ENCODE data around the gene ADM5. TPM values are rescaled to one million over a fixed set of nuclear protein-coding genes. Genes with fewer than 3 reads are reported as not detected.

The ADM5 gene
- total RNA-seq, 1 donor: under 0.01 TPM

DNA sequence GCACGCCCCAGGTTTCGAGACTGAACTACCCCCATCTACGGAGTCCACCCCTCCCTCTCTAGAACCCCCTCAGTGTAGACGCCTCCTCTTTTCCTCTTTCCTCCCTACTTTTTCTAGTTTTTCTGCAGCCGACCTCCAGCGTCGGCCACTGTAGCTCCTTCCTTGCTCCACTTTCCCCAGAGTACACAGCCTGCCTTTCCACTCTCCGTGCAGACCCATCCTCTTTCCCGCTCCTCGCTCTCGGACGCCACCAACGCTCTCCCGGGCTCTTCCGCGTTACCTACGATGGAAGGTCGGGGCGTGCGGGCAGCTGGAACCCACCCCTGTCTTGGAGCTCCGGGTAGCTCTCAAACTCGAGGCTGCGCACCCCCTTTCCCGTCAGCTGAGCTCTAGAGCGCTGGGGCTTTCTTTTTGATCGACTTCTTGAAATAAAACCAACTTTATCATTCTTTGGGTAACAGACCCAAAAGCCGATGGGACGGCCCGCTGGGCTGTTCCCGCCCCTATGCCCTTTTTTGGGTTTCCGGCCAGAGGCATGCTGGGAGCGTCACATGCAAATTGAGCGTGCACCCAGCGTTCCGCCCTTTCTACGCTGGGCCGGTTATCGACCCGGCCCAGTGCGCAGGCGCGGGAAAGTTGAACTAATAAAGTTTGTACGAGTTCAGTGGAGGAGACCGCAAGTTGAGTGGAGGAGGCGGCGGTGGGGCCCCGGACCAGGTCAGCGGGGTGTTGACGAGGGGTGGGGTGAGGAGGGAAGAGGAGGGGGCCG is 23.9 kb upstream of the ADM5 start, which contains the start of the genes BCL2L12 and IRF3:
BCL2L12 (plus strand) TSS at position 583 of the 769 bp plus-strand sequence. CDS start 760 bp downstream, outside the sequence.
IRF3 (minus strand) TSS at position 507 of the 769 bp plus-strand sequence. CDS start 1,019 bp downstream, outside the sequence.
- DNase-seq (ENCODE audit: low read depth): peak; percentile 96
- TF ChIP-seq, protein P1, sequence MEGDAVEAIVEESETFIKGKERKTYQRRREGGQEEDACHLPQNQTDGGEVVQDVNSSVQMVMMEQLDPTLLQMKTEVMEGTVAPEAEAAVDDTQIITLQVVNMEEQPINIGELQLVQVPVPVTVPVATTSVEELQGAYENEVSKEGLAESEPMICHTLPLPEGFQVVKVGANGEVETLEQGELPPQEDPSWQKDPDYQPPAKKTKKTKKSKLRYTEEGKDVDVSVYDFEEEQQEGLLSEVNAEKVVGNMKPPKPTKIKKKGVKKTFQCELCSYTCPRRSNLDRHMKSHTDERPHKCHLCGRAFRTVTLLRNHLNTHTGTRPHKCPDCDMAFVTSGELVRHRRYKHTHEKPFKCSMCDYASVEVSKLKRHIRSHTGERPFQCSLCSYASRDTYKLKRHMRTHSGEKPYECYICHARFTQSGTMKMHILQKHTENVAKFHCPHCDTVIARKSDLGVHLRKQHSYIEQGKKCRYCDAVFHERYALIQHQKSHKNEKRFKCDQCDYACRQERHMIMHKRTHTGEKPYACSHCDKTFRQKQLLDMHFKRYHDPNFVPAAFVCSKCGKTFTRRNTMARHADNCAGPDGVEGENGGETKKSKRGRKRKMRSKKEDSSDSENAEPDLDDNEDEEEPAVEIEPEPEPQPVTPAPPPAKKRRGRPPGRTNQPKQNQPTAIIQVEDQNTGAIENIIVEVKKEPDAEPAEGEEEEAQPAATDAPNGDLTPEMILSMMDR (IDR thresholded peaks at IDR 0.05; ENCODE audit: insufficient read depth, low read depth, low read length): no peak
- H3K4me3 ChIP-seq (ENCODE audit: low read depth, low read length): peak within 1 kb of the TSS; percentile 95

DNA sequence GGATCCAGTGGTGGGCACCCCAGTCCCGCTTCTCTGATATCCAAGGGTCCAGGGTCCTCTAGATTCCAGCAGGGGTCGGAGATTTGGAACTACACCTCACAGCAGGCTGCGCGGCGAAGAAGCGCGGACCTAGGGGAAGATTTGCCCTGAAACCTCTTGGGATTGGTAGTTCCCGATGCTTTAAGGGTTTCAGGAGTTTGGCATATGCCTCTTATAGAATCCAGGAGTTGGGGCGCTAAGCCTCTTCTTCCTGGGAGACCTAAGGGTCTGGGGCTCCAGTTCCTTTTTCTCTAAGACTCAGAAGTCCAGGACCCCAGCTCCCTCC is 23.3 kb upstream of the ADM5 start:
- H3K4me3 ChIP-seq (ENCODE audit: low read depth, low read length): peak overlapping the region; percentile 95
- TF ChIP-seq, protein P1 (IDR thresholded peaks at IDR 0.05; ENCODE audit: insufficient read depth, low read depth, low read length): no peak
- DNase-seq (ENCODE audit: low read depth): no peak

DNA sequence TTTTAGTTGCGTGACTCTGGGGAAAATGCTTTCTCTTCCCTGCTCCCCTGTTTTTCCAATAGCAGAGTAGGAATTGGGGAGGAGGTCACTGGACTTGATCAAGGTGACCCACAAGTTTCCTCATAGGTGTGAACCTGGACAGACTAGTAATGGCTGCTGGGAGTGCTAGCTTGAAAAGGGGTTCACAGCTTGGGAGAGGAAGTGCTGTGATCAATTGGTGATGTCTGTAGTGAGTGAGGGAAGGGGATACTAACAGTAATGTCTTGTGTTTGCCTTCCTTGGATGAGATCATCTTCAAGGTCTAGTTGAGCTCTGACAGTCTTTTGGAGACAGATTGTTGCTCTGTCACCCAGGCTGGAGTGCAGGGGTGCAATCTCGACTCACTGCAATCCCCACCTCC is 21.9 kb upstream of the ADM5 start:
- TF ChIP-seq, protein P1 (IDR thresholded peaks at IDR 0.05; ENCODE audit: insufficient read depth, low read depth, low read length): no peak
- no peak overlapping the region for H3K4me3 ChIP-seq (ENCODE audit: low read depth, low read length)
- no peak for DNase-seq (ENCODE audit: low read depth)

DNA sequence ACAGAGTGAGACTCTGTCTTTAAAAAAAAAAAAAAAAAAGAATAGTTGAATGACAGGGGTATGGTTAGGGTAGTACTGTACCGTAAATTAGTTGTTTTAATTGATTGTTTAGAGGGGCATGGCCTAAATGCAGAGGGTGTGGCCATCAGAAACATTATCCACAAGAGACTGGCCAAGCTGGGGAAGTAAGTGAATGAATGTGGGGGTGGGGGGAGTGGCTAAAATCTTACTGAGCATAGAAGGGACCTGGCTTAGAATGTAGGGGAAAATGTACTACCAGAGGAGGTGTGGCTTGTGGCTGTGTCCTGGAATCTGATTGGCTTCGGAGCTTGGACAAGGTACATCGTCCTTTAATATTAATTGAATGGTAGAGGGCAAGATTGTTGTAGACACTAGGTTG is 19.9 kb upstream of the ADM5 start:
- no peak overlapping the region for H3K4me3 ChIP-seq (ENCODE audit: low read depth, low read length)
- TF ChIP-seq, protein P1 (IDR thresholded peaks at IDR 0.05; ENCODE audit: insufficient read depth, low read depth, low read length): no peak
- no peak for DNase-seq (ENCODE audit: low read depth)

DNA sequence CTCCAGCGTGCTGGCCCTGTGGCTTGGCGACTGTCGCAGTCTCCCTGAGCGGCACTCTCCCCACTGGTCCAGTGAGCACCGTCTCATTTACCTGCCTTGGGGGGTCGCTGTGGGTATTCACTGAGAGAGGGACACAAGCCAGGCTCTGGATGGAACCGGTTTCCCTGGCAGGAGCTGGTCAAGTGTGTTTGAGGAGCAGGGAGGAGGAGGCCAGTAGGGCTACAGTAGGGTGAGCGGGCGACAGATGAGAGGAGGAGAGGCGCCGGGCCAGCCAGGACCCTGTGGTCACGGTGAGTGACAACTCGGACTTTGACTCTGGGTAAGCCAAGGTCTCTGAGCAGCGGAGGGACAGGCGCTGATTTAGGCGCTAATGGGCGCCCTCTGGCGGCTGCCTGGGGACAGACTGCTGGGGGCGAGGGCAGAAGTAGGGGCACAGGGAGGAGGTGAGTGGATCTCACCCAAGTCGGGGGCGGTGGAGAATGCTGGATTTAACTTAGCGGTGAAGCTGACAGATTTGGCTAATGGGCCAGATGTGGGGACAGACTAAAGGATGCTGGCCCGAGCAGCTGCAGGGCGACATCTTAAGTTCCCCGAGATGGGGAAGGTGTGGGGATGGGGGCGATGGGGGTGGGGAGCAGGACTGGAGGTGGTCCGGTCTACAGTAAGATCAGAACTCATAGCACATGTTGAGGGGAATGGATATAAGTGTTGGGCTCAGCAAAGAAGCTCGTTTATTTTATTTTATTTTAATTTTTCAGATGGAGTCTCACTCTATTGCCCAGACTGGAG is 17.1 kb upstream of the ADM5 start:
- TF ChIP-seq, protein P1 (IDR thresholded peaks at IDR 0.05; ENCODE audit: insufficient read depth, low read depth, low read length): peak; percentile 91
- no peak overlapping the region for H3K4me3 ChIP-seq (ENCODE audit: low read depth, low read length)
- DNase-seq (ENCODE audit: low read depth): peak; percentile 69

DNA sequence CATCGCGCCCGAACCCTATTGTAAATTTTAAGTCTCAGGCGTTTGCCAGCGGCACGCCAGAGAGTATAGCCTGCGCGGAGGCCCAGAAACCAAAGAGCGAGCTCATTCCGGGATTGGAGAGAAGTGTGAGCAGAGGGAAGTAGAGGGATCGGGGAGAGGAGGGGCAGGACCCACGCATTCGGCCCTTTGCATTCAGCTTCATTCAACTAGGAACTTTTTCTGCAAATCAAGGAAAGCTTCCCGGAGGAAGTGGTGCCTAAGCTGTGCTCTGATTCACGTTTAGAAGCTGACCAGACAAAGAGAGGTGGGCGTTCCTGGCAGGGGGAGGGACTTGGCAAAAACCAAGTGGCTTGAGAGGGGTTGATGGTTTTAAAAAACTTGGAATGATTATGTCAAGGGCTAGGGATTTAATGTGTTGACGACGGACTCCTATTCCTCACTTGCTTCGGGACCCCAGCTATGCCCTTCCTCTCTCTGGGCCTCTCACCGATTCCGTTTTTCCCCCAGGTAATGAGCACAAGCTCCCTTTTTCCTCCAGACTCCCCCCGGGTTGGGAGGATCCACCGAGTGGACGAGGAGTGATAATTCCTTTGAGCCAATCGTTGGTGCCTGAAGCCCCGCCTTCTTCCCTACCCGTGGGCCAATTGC is 13.1 kb upstream of the ADM5 start:
- TF ChIP-seq, protein P1 (IDR thresholded peaks at IDR 0.05; ENCODE audit: insufficient read depth, low read depth, low read length): no peak
- DNase-seq (ENCODE audit: low read depth): peak; percentile 97
- H3K4me3 ChIP-seq (ENCODE audit: low read depth, low read length): peak overlapping the region; percentile 58

All from fibroblast of villous mesenchyme (primary cell).